Stromal cell of bone marrow (primary cell): ENCODE results near the gene MAPK7.

Source experiments
- DNase-seq: peaks from one replicate; pipeline ENCODE4 v3.0.0-alpha.2; 2012; ENCODE audit warnings: low read depth

MAPK7 gene

DNA sequence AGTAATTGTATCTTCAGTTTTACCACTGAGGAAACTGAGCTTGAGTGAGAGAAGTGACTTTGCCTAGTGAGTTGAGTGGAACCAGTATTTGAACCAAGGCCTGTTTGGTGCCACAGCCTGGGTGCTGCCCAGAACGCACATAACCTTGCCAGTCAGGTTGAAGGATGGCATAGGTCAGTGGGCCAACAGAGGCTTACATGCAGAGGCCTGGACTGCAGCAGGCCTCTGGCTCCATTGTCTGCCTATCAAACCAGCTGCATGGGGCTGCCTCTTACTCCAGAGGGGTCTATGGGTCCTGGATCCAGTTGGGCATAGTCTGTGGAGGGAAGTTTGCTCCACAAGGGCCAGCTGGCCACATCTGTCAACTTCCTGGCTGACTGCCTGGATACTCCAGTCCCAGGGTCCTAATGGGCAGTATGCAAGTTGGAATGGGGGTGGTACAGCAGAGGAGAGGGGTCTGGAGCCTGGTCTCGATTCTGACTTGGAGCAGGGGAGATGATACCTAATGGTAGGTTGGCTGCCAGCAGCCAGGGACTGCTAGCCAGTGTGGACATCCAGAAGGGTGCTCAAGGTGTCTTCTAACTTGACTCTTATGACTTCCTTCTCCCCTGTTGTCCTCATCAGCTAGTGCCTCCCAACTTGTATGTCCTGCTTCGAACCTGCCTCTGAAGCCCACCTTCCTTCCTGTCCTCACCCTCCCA, 21.6 kb downstream of the MAPK7 start:
- no peak for DNase-seq

DNA sequence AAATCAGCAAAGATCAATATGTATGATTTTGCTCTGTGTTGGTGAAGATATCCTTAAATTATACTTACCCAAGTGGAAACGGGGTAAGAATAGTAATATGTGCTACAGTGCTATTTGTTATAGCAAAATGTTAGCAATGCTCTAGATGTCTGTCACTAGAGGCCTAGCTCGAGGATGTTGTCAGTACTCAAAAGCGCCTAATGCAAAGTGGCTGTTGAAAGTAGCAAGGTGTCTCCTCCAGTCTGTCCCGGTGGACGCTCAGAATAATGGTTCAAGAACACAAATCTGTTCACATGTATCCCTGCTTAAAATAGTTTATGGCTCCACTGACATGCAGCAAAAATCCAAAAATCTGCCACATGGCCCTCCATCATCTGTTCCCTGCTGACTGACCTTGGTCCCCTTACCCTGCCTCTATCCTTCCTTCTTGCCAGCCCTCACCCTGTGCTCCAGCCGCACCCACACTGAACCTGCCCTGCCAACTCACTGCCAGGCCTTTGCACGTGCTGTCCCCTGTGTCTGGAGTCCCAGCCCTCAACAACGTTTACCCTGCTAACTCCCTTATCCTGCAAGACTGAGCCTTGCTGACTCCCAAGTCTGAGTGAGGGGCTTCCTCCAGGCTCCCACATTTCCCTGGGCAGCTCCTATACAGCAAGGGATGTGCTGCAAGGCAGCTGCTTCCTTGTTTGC, 23.2 kb downstream of the MAPK7 start:
- no peak for DNase-seq

DNA sequence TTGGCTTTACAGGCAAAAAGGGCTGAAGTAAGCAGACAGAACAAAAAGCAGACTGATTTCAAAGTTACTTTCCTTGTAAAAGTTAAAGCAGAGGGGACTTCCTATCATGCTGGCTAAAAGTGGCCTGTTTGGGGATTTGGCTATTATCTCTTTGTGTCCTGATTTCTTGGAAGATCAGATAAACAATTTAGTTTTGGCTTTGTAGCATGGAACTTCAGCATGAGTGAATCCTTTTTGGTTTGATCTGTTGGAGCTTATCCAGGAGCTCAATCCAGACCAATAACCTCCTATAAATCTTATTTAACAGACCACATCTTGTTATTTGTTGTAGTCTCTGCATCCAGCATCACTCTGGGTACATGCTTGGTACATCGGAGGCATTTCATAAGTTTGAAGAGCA, 23.9 kb downstream of the MAPK7 start:
- no peak for DNase-seq

DNA sequence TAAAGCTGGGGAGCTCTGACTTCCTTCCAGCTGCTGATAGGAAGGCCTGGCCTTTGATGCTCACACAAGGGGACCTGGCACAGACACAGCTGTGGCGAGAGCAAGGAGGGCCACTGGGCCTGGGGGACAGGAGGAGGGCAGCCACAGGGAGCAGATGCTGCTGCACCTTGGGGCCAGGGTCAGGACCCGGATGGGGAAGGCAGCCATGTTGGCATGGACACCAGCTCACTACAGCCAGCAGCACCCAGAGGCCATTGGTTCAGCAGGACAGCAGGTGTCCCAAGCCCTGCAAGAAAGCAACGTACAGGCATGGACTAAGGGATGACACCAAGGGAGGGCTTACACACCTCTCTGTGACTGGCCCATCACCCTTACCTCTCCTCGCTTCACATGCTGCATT, 24.7 kb downstream of the MAPK7 start:
- DNase-seq = no peak

DNA sequence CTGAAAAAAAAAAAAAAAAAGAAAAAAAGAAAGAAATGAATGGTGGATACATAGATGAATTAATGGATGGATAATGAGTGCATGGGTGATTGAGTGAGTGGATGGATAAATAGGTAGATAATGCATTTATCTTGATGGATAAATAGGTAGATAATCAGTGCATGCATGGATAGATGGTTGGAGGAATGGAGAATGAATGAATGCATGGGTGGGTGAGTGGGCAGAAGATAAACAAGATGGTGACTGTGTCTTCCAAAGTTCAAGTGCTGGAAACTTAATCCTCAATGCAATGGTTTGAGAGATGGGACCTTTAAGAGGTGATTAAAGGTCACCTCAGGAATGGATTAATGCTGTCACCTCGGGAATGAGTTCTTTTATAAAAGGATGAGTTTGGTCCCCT, 26.0 kb downstream of the MAPK7 start:
- no peak for DNase-seq

DNA sequence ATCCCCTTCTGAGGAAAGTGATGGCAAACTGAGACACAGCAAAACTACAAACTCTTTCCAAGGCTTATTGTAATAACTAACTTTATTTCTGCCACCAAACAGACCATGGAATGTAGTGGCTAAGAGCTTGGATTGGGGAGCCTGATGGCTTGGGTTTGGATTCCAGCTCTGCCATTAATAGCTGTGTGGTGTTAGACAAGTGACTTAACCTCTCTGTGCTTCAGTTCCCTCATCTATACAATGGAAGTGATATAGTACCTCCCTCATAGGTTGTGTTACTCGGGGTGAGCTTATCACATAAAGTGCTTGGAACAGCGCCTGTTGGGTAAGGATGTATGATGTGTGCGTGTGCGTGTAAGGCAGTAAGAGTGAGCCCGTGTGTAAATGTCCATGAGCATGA, 26.8 kb downstream of the MAPK7 start:
- no peak for DNase-seq

DNA sequence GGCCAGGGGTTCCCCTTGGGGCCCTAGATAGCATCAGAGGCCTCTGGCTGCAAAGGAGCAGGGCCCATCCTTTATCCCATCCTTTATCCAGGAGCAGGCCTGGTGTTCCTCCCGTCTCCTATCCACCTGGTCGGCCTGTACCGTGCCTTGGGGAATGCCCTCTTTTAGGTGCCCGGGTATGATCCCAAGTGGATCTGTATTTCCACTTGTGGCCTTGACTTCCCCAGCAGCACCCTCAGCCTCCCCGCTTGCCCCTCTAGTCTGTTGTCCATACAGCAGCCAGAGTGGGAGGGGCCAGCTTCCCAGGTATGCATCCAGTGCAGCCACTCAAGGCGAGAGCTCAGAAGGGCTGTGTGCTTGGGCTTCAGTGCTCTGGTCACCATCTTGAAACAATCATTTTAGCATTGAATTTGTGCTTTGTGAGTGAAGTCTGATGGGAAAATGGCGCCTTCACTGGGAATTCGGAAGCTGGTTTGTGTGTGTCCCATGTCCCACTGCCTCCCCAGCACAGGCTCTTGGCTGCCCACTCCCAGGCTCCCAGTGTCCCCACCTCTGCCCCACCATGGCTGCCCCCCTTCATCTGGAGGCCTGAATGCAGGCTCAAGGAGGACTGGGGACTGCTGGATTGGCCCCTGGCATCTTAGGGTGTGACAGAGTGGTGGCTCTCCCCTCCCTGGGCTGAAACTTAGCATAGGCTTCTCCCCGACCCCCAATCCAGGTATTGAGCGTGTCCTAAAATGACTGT, 29.5 kb downstream of the MAPK7 start:
- DNase-seq = no peak

DNA sequence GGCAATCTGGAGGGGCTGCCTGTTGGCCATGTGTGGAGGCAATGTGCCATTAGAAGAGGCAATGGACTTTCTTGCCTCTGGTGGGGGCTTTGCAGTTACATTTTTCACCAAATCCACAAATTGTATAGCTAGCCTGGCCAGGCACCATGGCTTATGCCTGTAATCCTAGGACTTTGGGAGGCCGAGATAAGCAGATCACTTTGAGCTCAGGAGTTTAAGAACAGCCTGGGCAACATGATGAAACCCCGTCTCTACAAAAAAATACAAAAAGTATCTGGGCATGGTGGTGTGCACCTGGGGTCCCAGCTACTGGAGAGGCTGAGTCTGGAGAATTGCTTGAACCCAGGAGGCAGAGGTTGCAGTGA, 30.0 kb downstream of the MAPK7 start:
- DNase-seq = no peak

DNA sequence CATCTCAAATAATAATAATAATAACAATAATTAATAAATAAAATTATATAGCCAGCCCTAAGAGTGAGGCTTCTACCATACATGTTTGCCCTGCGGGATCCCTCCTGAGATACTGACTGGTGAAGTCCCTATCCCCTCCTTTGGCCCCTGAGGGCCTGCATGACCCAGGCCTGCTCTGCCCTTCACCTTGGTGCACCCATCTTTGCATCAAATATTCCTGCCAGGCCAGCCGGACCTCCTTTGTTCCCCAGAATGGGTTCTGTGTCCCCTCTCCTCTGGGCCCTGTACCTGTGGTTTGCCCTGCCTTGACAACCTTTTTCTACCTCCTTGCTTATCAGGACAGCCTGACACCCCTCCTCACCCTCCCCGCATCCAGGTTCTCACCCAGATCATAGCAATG, 30.8 kb downstream of the MAPK7 start:
- DNase-seq = no peak

DNA sequence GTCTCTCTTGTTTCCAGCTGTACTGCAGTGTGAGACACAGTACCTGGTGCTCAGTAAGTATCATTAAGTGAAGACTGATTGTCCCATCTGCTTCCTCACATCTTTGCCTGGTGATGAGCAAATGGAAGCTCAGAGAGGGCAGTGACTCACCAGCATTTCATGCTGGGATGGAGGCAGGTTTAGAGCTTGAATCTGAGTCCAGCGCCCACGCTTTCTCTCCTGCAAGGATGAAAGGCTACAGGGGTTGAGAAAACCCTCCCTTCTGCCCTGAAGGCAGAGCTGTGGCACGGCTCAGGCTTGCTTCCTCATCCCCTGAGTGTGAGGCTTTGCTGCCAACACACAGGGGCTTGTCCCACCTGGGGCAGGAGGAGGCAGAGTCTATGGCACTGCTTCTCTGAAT, 31.2 kb downstream of the MAPK7 start:
- no peak for DNase-seq

DNA sequence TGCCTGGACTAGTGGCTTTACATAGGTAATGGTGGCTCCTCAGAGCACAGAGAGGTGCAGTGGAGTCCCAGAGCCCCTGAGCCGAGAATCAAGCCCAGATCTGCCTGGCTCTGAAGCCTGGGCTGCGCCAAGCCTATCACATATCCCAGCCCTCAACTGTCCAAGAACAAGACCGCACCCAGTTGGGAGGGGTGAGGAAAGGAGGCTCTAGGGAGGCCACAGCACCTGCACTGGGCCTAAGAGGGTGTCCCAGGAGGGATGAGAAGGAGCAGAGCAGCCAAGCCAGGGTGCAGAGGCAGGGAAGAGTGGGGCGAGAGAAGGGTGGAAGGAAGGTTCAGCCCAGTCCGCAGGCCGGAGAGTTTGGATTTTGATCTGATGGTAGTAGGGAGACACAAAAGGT, 31.8 kb downstream of the MAPK7 start:
- no peak for DNase-seq

DNA sequence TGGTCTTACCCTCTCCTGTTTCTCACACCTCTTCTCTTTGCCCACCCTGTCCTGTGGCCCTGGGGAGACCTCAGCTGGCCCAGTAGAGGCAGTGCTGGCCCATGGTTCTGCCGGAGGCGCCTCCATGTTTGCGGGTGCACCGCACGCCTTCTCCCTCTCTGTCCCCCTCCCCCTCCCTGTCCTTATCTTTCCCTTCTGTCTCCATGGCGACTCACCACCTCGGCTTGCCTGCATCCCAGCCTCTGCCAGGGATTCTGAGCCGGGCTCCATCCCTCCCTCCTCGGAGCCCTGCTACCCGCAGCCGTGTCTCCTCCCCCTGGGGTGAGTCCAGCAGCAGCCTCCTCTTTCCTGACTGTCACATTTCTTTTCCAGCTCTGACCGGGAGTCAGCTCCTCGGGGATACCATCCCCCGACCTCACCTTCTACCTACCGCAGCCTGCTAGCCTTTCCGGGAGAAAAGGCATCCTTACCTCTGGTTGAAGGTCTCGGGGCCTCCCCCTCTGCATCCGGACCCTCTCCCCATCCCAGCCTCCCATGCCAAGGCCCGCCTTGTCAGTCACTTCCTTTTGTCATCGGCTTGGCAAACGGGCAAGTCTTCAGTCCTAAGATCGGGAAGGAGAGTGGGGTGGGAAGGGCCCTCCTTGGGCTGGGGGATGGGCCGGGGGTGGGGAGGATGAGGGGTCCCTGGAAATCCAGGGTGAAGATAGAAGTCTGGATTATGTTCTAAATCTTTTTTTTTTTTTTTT, 32.8 kb downstream of the MAPK7 start, which contains the start of gene RNF112:
RNF112 (plus strand) TSS at position 358 of the 746 bp plus-strand sequence; CDS start at position 535, 177 bp downstream.
- DNase-seq = peak; percentile 18

DNA sequence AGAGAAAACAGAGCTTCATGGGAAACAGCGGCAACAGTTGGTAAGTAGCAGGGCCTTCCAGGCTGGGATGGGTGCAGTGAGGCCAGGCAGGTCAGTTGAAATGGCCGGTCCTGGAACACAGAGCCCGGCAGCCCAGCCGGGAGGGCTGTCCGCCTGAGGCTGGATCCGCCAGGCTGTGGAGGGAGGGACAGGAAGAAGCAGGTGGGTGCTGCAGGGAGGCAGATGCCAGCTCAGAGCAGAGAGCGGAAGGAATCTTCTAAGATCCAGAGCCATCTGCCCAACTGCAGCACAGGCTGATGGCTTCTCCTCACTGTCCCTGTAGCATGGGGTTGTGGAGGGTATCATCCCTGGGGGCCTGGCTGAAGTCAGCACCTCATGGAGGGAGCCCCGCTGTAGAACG, 33.3 kb downstream of the MAPK7 start:
- DNase-seq = no peak

DNA sequence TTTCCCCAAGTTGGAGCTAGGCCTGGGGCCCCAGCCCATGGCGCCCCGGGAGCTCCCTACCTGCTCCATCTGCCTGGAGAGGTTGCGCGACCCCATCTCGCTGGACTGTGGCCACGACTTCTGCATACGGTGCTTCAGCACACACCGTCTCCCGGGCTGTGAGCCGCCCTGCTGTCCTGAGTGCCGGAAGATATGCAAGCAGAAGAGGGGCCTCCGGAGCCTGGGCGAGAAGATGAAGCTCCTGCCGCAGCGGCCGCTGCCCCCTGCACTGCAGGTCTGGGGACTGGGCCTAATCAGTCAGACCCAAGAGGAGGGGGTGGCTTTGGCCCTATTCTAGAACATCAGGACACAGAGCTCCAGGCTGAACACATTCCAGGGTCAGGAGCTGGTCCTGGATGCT, 34.2 kb downstream of the MAPK7 start:
- DNase-seq = no peak

DNA sequence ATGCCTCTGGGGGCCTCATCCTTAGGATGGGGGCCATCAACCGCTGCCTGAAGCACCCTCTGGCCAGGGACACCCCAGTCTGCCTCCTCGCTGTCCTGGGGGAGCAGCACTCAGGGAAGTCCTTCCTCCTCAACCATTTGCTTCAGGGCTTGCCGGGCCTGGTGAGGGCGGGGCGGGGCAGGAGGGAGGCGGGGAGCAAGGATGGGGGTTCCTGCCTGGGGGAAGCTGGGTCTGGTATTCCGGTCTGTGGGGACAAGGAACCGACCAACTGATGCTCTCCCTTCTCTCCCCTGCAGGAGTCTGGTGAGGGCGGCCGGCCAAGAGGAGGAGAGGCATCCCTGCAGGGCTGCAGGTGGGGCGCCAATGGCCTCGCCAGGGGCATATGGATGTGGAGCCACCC, 34.7 kb downstream of the MAPK7 start:
- no peak for DNase-seq

DNA sequence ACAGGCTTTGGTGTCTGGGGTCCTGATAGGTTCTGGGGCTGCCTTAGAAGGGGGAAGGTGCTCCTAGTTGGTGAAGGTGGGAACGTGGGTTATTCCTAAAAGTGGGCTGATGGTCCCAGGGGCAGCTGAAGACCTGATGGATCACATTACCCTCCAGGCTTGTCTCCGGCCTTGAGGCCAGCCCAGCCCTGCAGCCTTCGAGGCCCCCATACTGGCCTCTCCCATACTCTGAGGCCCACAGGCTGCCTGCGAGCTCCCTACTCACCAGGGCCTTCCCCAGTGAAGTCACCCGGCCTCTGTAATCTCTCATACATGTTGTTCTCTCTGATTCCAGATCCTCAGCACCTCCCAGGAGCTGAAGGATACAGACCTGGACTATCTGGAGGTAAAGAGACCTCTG, 35.5 kb downstream of the MAPK7 start:
- DNase-seq = no peak

DNA sequence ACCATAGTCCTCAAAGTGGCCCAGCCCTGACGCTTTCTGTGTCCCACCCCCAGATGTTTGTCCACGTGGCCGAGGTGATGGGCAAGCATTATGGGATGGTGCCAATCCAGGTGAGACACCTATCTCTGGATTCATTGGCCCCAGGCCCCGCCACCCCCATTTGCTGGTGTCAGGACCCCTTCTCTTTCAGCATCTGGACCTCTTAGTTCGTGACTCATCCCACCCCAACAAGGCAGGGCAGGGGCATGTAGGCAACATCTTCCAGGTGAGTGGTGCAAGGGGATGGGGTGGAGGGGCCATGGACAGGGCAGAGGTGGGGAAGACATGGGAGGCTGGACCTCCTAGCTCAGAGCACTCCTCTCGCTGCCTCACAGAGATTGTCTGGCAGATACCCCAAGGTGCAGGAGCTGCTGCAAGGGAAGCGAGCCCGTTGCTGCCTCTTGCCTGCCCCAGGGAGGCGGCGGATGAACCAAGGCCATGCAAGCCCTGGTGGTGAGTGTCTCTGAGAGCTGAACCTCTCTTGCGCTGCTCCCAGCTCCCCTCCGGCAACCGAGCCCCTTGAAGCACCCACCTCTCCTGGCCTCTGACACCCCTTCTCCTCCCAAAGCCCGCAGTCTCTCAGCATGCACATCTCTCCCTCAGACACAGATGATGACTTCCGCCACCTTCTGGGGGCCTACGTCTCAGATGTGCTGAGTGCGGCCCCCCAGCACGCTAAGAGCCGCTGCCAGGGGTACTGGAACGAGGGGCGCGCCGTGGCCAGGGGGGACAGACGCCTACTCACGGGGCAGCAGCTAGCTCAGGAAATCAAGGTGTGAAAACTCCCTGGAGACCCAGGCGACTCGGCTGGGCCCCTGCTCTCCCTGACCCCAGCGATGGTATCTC, 36.3 kb downstream of the MAPK7 start:
- DNase-seq = no peak

DNA sequence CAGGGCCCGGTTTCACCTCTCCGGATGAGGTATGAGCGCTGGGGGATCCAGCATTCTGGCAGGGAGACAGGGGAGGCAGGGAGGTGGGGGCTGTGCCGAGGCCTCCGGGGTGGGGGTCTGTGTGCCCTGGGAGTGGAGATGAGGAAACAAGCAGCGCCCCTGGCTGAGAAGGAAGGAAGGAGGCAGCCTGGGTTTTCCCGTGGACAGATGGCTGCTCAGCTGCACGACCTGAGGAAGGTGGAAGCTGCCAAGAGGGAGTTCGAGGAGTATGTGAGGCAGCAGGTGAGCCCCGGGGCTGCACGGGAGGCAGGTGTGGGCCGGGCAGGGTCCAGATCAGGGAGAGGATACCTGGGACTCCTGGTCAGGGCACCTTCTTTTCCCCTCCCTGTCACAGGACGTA, 37.0 kb downstream of the MAPK7 start:
- no peak for DNase-seq

DNA sequence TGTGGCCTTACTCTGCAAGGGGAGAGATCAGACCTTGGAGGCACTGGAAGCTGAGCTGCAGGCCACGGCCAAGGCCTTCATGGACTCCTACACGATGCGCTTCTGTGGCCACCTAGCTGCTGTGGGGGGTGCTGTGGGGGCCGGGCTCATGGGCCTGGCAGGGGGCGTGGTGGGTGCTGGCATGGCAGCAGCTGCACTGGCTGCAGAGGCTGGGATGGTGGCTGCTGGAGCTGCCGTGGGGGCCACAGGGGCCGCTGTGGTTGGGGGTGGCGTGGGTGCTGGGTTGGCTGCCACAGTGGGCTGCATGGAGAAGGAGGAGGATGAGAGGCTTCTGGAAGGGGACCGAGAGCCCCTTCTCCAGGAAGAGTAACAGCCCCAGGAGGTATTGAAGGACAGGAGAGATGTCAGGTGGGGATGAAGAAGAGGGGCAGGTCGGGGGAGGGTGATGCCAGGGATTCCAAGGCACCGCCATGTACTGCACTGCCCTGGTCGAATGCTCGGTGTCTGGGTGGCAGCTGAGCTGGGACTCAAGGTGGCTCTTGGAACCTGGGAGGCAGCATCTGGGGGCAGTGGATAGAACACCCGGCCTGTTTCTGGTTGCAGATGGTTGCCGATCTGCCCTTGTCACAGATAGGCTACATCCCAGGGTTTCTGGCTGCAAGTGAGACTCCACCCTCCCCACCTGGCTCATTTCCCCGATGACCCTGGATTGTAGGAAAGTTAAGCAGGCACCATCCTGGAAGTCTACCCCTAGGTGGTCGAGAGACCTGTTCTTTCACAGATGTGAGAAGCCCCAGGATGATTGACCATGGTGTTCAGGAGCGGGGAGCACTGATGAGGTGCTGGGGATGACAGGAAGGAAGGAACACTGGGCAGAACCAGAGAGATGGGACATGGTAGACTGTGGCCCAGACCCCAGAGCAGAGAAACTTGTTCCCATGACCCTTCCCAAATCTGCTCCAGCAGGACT, 37.8 kb downstream of the MAPK7 start:
- no peak for DNase-seq

DNA sequence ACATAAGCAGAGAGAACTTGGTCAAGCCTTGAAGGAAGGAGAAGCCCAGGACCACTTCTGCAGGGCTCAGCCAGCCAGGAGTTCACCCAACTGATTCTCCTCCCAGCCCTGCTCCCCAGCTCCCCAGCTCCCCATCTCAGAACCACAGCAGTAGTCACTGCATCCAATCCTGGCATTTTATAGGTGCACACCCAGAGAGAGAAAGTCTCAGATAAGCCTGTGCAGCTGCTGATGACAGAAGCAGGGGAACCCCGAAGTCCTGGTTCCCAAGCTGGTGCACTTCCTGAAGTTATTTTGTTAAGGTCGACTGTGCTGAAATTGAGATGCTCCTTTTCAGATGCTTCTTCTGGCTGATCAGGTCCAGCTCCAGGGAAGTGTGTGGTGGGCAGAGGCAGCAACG, 39.3 kb downstream of the MAPK7 start:
- no peak for DNase-seq
